Measurements from ENCODE around the gene ACTA1. TPM values are rescaled to one million over a fixed set of nuclear protein-coding genes. Genes with fewer than 3 reads are reported as not detected.

ACTA1 gene
- total RNA-seq, 1 experiment from 2014 or later: not detected

DNA sequence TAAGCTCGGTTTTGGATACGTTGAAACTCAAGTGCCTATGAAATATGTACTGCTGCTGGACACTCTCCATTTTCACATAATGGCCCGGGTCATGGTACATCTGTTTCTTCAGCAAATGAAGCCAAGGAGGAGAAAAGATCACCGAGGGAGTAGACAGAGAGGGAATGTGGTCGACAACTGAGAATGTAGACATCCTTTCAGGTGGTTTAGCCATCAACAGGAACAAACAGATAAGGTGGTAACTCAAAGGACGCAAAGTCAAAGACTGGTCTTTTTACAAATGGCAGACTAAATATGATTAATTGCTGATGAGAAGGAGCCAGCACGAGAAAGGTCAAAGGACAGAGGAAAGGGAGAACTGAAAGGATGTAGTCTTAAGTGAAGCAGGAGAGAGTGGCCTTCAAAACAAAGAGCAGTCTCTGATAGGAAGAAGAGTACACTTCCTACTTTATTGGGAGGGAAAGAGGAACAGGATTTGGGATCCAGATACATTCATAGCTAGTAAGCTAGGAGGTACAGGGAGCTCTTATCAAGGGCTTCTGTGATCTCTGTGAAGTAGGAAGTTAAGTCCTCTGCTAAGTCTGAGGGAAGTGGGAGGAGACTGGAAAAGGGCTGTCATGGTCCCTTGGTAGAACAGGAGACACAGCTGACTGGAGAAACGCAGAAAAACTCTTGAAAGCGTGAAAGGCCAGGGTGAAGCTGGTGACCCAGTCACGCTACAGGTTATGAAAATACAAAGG lies 45.9 kb upstream of the ACTA1 start:
- Histone ChIP-seq H3K79me2 (ENCODE audit: insufficient read depth, low read length) (peaks cover 16% of the 10 kb centered on the region; the same call in 1 of the 2 replicates), H3K27ac (ENCODE audit: low read depth, low read length) (no peak overlapping the region), H3K4me2 (ENCODE audit: low read length) (no peak overlapping the region), H3K9me2 (ENCODE audit: insufficient read depth) (no peaks in the 10 kb centered on the region), H3K9me3 (ENCODE audit: control insufficient read depth in 1 of 2, insufficient read depth in 1 of 2, low read depth in 1 of 2, low read length in 2 of 2) (no peaks in the 10 kb centered on the region), H4K20me1 (ENCODE audit: insufficient read depth) (no peaks in the 10 kb centered on the region), H3K27me3 (ENCODE audit: insufficient read depth, low read length) (no peaks in the 10 kb centered on the region), H3K9ac (ENCODE audit: low read length) (no peak overlapping the region), H3K36me3 (ENCODE audit: control insufficient read depth in 1 of 2, insufficient read depth in 2 of 2, low read length in 2 of 2) (peaks cover 17 to 21% of the 10 kb centered on the region in 2 experiments), H3K4me3 (replicated peaks in 1 of 2; ENCODE audit: low read depth in 1 of 2, low read length in 2 of 2) (no peak overlapping the region), H2AFZ (ENCODE audit: low read depth, low read length, poor library complexity, severe bottlenecking) (no peak overlapping the region), H3K4me1 (ENCODE audit: control insufficient read depth in 1 of 2, insufficient read depth in 2 of 2, low read length in 2 of 2) (no peaks in the 10 kb centered on the region)
- TF ChIP-seq POLR2AphosphoS5 (IDR thresholded peaks at IDR 0.05; ENCODE audit: low read depth, low read length) (no peak), CEBPB (IDR thresholded peaks at IDR 0.05; ENCODE audit: low read depth) (no peak), EGR1 (IDR thresholded peaks at IDR 0.05; ENCODE audit: low read depth) (no peak), REST (IDR thresholded peaks at IDR 0.05; ENCODE audit: low read depth) (no peak)
- no peak for ATAC-seq
- intact Hi-C loops (cut with micrococcal nuclease): loop anchor here (10.0 kb wide), 1 partner anchor 785 kb away; no protein-coding TSS in a partner anchor
- POLR2A ChIA-PET: no interaction called here
- CTCF ChIA-PET: interaction anchor here (1.1 to 4.0 kb wide), 3 partner anchors 221 to 223 kb away, joined by 5 to 54 read pairs (median 6); no protein-coding TSS in a partner anchor
- BruUV-seq (replicated peaks): no TSS peak
- RAD21 ChIA-PET (ENCODE audit: low non-redundant PET in 1 of 2, low total read pairs in 2 of 2, uncharacterized antibody in 2 of 2, unreplicated experiment in 2 of 2): no interaction called here
- no peak for DNase-seq (ENCODE audit: low read depth, low spot score)

GRCh38 chr1:229478852-229479251 lies 45.0 kb upstream of the ACTA1 start:
- TF ChIP-seq SRF (IDR thresholded peaks at IDR 0.05; ENCODE audit: low read depth) (no peak), MAX (IDR thresholded peaks at IDR 0.05) (no peak), POLR2A (IDR thresholded peaks at IDR 0.05; ENCODE audit: borderline replicate concordance, extremely low read depth, insufficient read depth, insufficient read length) (no peak), CBX3 (IDR thresholded peaks at IDR 0.05; ENCODE audit: low read depth) (no peak), RAD21 (IDR thresholded peaks at IDR 0.05; ENCODE audit: low read depth) (no peak), ELF1 (IDR thresholded peaks at IDR 0.05; ENCODE audit: borderline replicate concordance, low read depth) (no peak), SP1 (IDR thresholded peaks at IDR 0.05; ENCODE audit: low read depth) (no peak), EZH2 (IDR thresholded peaks at IDR 0.05) (no peak), EZH2phosphoT487 (IDR thresholded peaks at IDR 0.05; ENCODE audit: borderline replicate concordance) (no peak)
- TF ChIP-seq, protein P1, sequence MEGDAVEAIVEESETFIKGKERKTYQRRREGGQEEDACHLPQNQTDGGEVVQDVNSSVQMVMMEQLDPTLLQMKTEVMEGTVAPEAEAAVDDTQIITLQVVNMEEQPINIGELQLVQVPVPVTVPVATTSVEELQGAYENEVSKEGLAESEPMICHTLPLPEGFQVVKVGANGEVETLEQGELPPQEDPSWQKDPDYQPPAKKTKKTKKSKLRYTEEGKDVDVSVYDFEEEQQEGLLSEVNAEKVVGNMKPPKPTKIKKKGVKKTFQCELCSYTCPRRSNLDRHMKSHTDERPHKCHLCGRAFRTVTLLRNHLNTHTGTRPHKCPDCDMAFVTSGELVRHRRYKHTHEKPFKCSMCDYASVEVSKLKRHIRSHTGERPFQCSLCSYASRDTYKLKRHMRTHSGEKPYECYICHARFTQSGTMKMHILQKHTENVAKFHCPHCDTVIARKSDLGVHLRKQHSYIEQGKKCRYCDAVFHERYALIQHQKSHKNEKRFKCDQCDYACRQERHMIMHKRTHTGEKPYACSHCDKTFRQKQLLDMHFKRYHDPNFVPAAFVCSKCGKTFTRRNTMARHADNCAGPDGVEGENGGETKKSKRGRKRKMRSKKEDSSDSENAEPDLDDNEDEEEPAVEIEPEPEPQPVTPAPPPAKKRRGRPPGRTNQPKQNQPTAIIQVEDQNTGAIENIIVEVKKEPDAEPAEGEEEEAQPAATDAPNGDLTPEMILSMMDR (IDR thresholded peaks at IDR 0.05 in 2 of 3, conservative IDR thresholded peaks at IDR 0.05 in 1 of 3; ENCODE audit: borderline replicate concordance in 1 of 3, insufficient read depth in 1 of 3, low read depth in 2 of 3, low read length in 2 of 3): no peak
- Histone ChIP-seq H3K9me2 (ENCODE audit: insufficient read depth) (no peaks in the 10 kb centered on the region), H3K27ac (ENCODE audit: low read depth, low read length) (no peak overlapping the region), H4K20me1 (ENCODE audit: insufficient read depth) (no peaks in the 10 kb centered on the region), H2AFZ (ENCODE audit: low read depth, low read length, poor library complexity, severe bottlenecking) (no peak overlapping the region), H3K4me2 (ENCODE audit: low read length) (no peak overlapping the region), H3K9me3 (ENCODE audit: control insufficient read depth in 1 of 2, insufficient read depth in 1 of 2, low read depth in 1 of 2, low read length in 2 of 2) (no peaks in the 10 kb centered on the region), H3K4me3 (replicated peaks in 1 of 2; ENCODE audit: low read depth in 1 of 2, low read length in 2 of 2) (no peak overlapping the region), H3K9ac (ENCODE audit: low read length) (no peak overlapping the region), H3K4me1 (ENCODE audit: control insufficient read depth in 1 of 2, insufficient read depth in 2 of 2, low read length in 2 of 2) (no peaks in the 10 kb centered on the region), H3K36me3 (ENCODE audit: control insufficient read depth in 1 of 2, insufficient read depth in 2 of 2, low read length in 2 of 2) (peaks cover 20 to 21% of the 10 kb centered on the region in 2 experiments), H3K27me3 (ENCODE audit: insufficient read depth, low read length) (no peaks in the 10 kb centered on the region), H3K79me2 (ENCODE audit: insufficient read depth, low read length) (peaks cover 16% of the 10 kb centered on the region; the same call in 1 of the 2 replicates)
- RAD21 ChIA-PET (ENCODE audit: low non-redundant PET in 1 of 2, low total read pairs in 2 of 2, uncharacterized antibody in 2 of 2, unreplicated experiment in 2 of 2): no interaction called here
- CTCF ChIA-PET: interaction anchor here (1.1 kb wide), 1 partner anchor 220 kb away, joined by 6 read pairs; no protein-coding TSS in a partner anchor
- BruUV-seq (replicated peaks): no TSS peak
- POLR2A ChIA-PET: no interaction called here
- ATAC-seq: no peak
- intact Hi-C loops (cut with micrococcal nuclease): no loop called here
- no peak for DNase-seq (ENCODE audit: low read depth, low spot score)

Data from HCT116 (cell line).